ENCODE results near the gene UTS2R.

The UTS2R gene

GRCh38 chr17:82350182-82351030 is 21.2 kb upstream of the UTS2R start:
- no peaks in the 10 kb centered on the region for H3F3A ChIP-seq (ENCODE audit: low read depth)
- no peak overlapping the region for H3K9ac ChIP-seq (ENCODE audit: low read depth, low read length, poor library complexity, severe bottlenecking)
- H3K4me1 ChIP-seq (ENCODE audit: insufficient read depth, low read length, poor library complexity, severe bottlenecking): no peaks in the 10 kb centered on the region

GRCh38 chr17:82351254-82351712 is 20.3 kb upstream of the UTS2R start:
- no peak for TF ChIP-seq CTCF (conservative IDR thresholded peaks at IDR 0.05; ENCODE audit: low read length)
- no peak for TF ChIP-seq EZH2phosphoT487 (IDR thresholded peaks at IDR 0.05; ENCODE audit: borderline replicate concordance)
- Histone ChIP-seq H3K4me2 (ENCODE audit: low read depth, low read length, poor library complexity, severe bottlenecking) (no peak overlapping the region), H3K79me2 (ENCODE audit: insufficient read depth, low read length) (no peaks in the 10 kb centered on the region), H3K9me3 (ENCODE audit: insufficient read depth, low read depth, low read length) (no peaks in the 10 kb centered on the region), H3K36me3 (ENCODE audit: insufficient read depth, low read length) (no peaks in the 10 kb centered on the region), H3K9ac (ENCODE audit: low read depth, low read length, poor library complexity, severe bottlenecking) (no peak overlapping the region), H3K4me3 (ENCODE audit: low read length, poor library complexity, severe bottlenecking) (no peak overlapping the region), H2AFZ (ENCODE audit: low read length) (no peak overlapping the region), H3K9me2 (replicated peaks; ENCODE audit: low read depth, low read length) (no peaks in the 10 kb centered on the region), H3K4me1 (ENCODE audit: insufficient read depth, low read length, poor library complexity, severe bottlenecking) (no peaks in the 10 kb centered on the region), H3K27me3 (ENCODE audit: insufficient read depth, low read length, poor library complexity, severe bottlenecking) (no peaks in the 10 kb centered on the region), H3F3A (ENCODE audit: low read depth) (no peaks in the 10 kb centered on the region), H4K20me1 (ENCODE audit: insufficient read depth, low read length, poor library complexity, severe bottlenecking) (no peaks in the 10 kb centered on the region)

More at GRCh38 chr17:82350182-82351030, 21.2 kb upstream of the UTS2R start:
- no peaks in the 10 kb centered on the region for H4K20me1 ChIP-seq (ENCODE audit: insufficient read depth, low read length, poor library complexity, severe bottlenecking)
- no peaks in the 10 kb centered on the region for H3K9me2 ChIP-seq (replicated peaks; ENCODE audit: low read depth, low read length)
- H3K27me3 ChIP-seq (ENCODE audit: insufficient read depth, low read length, poor library complexity, severe bottlenecking): no peaks in the 10 kb centered on the region
- no peak overlapping the region for H2AFZ ChIP-seq (ENCODE audit: low read length)
- no peak overlapping the region for H3K4me2 ChIP-seq (ENCODE audit: low read depth, low read length, poor library complexity, severe bottlenecking)
- no peaks in the 10 kb centered on the region for H3K36me3 ChIP-seq (ENCODE audit: insufficient read depth, low read length)
- no peaks in the 10 kb centered on the region for H3K9me3 ChIP-seq (ENCODE audit: insufficient read depth, low read depth, low read length)
- no peak overlapping the region for H3K4me3 ChIP-seq (ENCODE audit: low read length, poor library complexity, severe bottlenecking)
- no peaks in the 10 kb centered on the region for H3K79me2 ChIP-seq (ENCODE audit: insufficient read depth, low read length)
- TF ChIP-seq EZH2phosphoT487 (IDR thresholded peaks at IDR 0.05; ENCODE audit: borderline replicate concordance) (no peak), CTCF (conservative IDR thresholded peaks at IDR 0.05; ENCODE audit: low read length) (no peak)

GRCh38 chr17:82351713-82352488 is 19.7 kb upstream of the UTS2R start:
- Histone ChIP-seq H3K4me1 (ENCODE audit: insufficient read depth, low read length, poor library complexity, severe bottlenecking) (no peaks in the 10 kb centered on the region), H2AFZ (ENCODE audit: low read length) (no peak overlapping the region)
- no peak for TF ChIP-seq EZH2phosphoT487 (IDR thresholded peaks at IDR 0.05; ENCODE audit: borderline replicate concordance)
- peak; percentile 92 for TF ChIP-seq CTCF (conservative IDR thresholded peaks at IDR 0.05; ENCODE audit: low read length)

More at GRCh38 chr17:82351713-82352488, 19.7 kb upstream of the UTS2R start:
- Histone ChIP-seq H3K9ac (ENCODE audit: low read depth, low read length, poor library complexity, severe bottlenecking) (no peak overlapping the region), H3K36me3 (ENCODE audit: insufficient read depth, low read length) (no peaks in the 10 kb centered on the region), H3K79me2 (ENCODE audit: insufficient read depth, low read length) (no peaks in the 10 kb centered on the region), H3K4me3 (ENCODE audit: low read length, poor library complexity, severe bottlenecking) (no peak overlapping the region), H3F3A (ENCODE audit: low read depth) (no peaks in the 10 kb centered on the region), H3K9me2 (replicated peaks; ENCODE audit: low read depth, low read length) (no peaks in the 10 kb centered on the region), H4K20me1 (ENCODE audit: insufficient read depth, low read length, poor library complexity, severe bottlenecking) (no peaks in the 10 kb centered on the region), H3K9me3 (ENCODE audit: insufficient read depth, low read depth, low read length) (no peaks in the 10 kb centered on the region), H3K4me2 (ENCODE audit: low read depth, low read length, poor library complexity, severe bottlenecking) (peak overlapping the region; percentile 10), H3K27me3 (ENCODE audit: insufficient read depth, low read length, poor library complexity, severe bottlenecking) (no peaks in the 10 kb centered on the region)

Data from Loucy (cell line).